ENCODE results near the gene TMEM214.

DNA sequence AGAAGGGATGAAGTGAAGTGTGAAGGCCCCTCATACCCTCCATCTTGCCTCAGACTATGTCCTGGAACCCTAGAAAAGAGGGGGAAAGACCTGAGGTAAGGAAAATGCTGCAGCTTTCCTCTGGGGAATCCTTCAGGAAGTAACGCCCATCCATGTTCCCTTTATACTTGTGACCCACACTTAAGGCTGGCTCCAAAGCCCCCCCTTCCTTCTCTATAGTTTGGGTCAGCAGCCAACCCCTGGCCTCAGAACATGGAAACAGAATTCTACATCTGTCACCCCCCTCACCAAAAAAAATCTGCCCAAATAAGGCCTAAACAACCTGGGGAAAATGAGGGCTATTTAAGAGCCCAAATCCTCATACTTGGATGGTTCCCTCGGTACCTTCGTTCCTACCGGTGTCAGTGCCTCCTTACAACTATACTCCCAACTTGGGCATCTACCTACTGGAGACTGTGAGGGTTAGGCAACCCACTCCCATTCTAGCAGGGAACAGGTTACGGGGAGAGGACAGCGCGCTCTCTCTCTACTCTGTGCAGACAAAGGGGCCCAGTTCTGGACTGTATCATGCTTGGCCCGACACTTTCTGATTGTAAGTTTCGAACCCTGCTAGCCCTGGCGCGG lies 38.0 kb downstream of the TMEM214 start:
- TF ChIP-seq, protein P1, sequence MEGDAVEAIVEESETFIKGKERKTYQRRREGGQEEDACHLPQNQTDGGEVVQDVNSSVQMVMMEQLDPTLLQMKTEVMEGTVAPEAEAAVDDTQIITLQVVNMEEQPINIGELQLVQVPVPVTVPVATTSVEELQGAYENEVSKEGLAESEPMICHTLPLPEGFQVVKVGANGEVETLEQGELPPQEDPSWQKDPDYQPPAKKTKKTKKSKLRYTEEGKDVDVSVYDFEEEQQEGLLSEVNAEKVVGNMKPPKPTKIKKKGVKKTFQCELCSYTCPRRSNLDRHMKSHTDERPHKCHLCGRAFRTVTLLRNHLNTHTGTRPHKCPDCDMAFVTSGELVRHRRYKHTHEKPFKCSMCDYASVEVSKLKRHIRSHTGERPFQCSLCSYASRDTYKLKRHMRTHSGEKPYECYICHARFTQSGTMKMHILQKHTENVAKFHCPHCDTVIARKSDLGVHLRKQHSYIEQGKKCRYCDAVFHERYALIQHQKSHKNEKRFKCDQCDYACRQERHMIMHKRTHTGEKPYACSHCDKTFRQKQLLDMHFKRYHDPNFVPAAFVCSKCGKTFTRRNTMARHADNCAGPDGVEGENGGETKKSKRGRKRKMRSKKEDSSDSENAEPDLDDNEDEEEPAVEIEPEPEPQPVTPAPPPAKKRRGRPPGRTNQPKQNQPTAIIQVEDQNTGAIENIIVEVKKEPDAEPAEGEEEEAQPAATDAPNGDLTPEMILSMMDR (IDR thresholded peaks at IDR 0.05) = no peak
- TF ChIP-seq POLR2AphosphoS5 (IDR thresholded peaks at IDR 0.05; ENCODE audit: low read depth, low read length) (no peak), TCF7L2 (IDR thresholded peaks at IDR 0.05; ENCODE audit: low read depth, low read length) (no peak; the same call in 1 of the 2 replicates), SIN3A (IDR thresholded peaks at IDR 0.05; ENCODE audit: borderline replicate concordance, insufficient read depth, low read depth, low read length) (no peak)
- TF ChIP-seq, protein P2, sequence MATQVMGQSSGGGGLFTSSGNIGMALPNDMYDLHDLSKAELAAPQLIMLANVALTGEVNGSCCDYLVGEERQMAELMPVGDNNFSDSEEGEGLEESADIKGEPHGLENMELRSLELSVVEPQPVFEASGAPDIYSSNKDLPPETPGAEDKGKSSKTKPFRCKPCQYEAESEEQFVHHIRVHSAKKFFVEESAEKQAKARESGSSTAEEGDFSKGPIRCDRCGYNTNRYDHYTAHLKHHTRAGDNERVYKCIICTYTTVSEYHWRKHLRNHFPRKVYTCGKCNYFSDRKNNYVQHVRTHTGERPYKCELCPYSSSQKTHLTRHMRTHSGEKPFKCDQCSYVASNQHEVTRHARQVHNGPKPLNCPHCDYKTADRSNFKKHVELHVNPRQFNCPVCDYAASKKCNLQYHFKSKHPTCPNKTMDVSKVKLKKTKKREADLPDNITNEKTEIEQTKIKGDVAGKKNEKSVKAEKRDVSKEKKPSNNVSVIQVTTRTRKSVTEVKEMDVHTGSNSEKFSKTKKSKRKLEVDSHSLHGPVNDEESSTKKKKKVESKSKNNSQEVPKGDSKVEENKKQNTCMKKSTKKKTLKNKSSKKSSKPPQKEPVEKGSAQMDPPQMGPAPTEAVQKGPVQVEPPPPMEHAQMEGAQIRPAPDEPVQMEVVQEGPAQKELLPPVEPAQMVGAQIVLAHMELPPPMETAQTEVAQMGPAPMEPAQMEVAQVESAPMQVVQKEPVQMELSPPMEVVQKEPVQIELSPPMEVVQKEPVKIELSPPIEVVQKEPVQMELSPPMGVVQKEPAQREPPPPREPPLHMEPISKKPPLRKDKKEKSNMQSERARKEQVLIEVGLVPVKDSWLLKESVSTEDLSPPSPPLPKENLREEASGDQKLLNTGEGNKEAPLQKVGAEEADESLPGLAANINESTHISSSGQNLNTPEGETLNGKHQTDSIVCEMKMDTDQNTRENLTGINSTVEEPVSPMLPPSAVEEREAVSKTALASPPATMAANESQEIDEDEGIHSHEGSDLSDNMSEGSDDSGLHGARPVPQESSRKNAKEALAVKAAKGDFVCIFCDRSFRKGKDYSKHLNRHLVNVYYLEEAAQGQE (IDR thresholded peaks at IDR 0.05; ENCODE audit: insufficient read depth in 1 of 2, low read depth in 2 of 2, low read length in 1 of 2) = no peak
